ENCODE results near the gene CD6. TPM values are rescaled to one million over a fixed set of nuclear protein-coding genes. Genes with fewer than 3 reads are reported as not detected.
"Not testable (repeated sequence)": the region's sequence is repeated elsewhere in the genome, so short reads cannot be mapped to it uniquely, and the experiment has no call there.

CD6 gene
- total RNA-seq, 1 donor from 2014 or later = not detected

GRCh38 chr11:61061081-61061826 lies 89.8 kb downstream of the CD6 start:
- no peak for DNase-seq (ENCODE audit: low spot score)
- no peaks in the 10 kb centered on the region for H3K36me3 ChIP-seq

GRCh38 chr11:61062181-61062930 lies 90.9 kb downstream of the CD6 start:
- Histone ChIP-seq H2AFZ (replicated peaks) (no peak overlapping the region), H3K4me3 (no peak overlapping the region), H3K79me2 (ENCODE audit: low read depth) (no peaks in the 10 kb centered on the region), H3K4me2 (no peak overlapping the region), H3K36me3 (no peaks in the 10 kb centered on the region), H4K20me1 (ENCODE audit: low read depth) (no peaks in the 10 kb centered on the region), H3K9me3 (ENCODE audit: low read depth) (no peaks in the 10 kb centered on the region), H3K4me1 (no peaks in the 10 kb centered on the region), H3K9ac (no peak overlapping the region), H3K27ac (no peak overlapping the region), H3F3A (ENCODE audit: low read depth) (no peaks in the 10 kb centered on the region), H3K27me3 (no peaks in the 10 kb centered on the region)
- no peak overlapping the region for H3K4me3 Mint-ChIP-seq
- H3K4me1 Mint-ChIP-seq = peaks cover 4% of the 10 kb centered on the region
- H3K27me3 Mint-ChIP-seq (ENCODE audit: insufficient read depth, low read depth) = peaks cover 12% of the 10 kb centered on the region
- TF ChIP-seq EZH2phosphoT487 (IDR thresholded peaks at IDR 0.05) (no peak), EZH2 (IDR thresholded peaks at IDR 0.05) (no peak)
- no peaks in the 10 kb centered on the region for H3K36me3 Mint-ChIP-seq
- no peak for DNase-seq (ENCODE audit: low spot score)
- H3K27ac Mint-ChIP-seq = no peak overlapping the region
- H3K9me3 Mint-ChIP-seq = no peaks in the 10 kb centered on the region

More at GRCh38 chr11:61061081-61061826, 89.8 kb downstream of the CD6 start:
- Mint-ChIP-seq H3K27me3 (ENCODE audit: insufficient read depth, low read depth) (peaks cover 4% of the 10 kb centered on the region), H3K36me3 (no peaks in the 10 kb centered on the region), H3K4me1 (peaks cover 4% of the 10 kb centered on the region), H3K4me3 (no peak overlapping the region), H3K27ac (no peak overlapping the region), H3K9me3 (no peaks in the 10 kb centered on the region)
- no peak overlapping the region for H3K27ac ChIP-seq
- TF ChIP-seq EZH2 (IDR thresholded peaks at IDR 0.05) (no peak), CTCF (IDR thresholded peaks at IDR 0.05) (no peak), EZH2phosphoT487 (IDR thresholded peaks at IDR 0.05) (no peak)
- no peak overlapping the region for H3K9ac ChIP-seq
- H2AFZ ChIP-seq (replicated peaks) = no peak overlapping the region
- no peaks in the 10 kb centered on the region for H3K9me3 ChIP-seq (ENCODE audit: low read depth)
- no peaks in the 10 kb centered on the region for H3F3A ChIP-seq (ENCODE audit: low read depth)
- H3K4me1 ChIP-seq = peaks cover 9% of the 10 kb centered on the region
- no peak overlapping the region for H3K4me3 ChIP-seq
- H3K4me2 ChIP-seq = no peak overlapping the region
- H3K27me3 ChIP-seq = no peaks in the 10 kb centered on the region
- no peaks in the 10 kb centered on the region for H3K79me2 ChIP-seq (ENCODE audit: low read depth)
- H4K20me1 ChIP-seq (ENCODE audit: low read depth) = no peaks in the 10 kb centered on the region

- H3K27me3 Mint-ChIP-seq (ENCODE audit: insufficient read depth, low read depth) = peaks cover 17% of the 10 kb centered on the region
Observed at GRCh38 chr11:61065236-61065635, 93.8 kb downstream of the CD6 start.

GRCh38 chr11:61065955-61066638 lies 94.6 kb downstream of the CD6 start:
- Histone ChIP-seq H3K4me1 (peaks cover under 1% of the 10 kb centered on the region), H3K27me3 (no peaks in the 10 kb centered on the region), H3K4me2 (no peak overlapping the region), H4K20me1 (ENCODE audit: low read depth) (no peaks in the 10 kb centered on the region), H3K4me3 (no peak overlapping the region), H3K79me2 (ENCODE audit: low read depth) (no peaks in the 10 kb centered on the region), H3K9me3 (ENCODE audit: low read depth) (no peaks in the 10 kb centered on the region), H3K27ac (no peak overlapping the region), H3K9ac (no peak overlapping the region), H3F3A (ENCODE audit: low read depth) (no peaks in the 10 kb centered on the region), H2AFZ (replicated peaks) (no peak overlapping the region), H3K36me3 (no peaks in the 10 kb centered on the region)
- Mint-ChIP-seq H3K9me3 (no peaks in the 10 kb centered on the region), H3K4me3 (no peak overlapping the region), H3K36me3 (no peaks in the 10 kb centered on the region), H3K4me1 (peaks cover 13% of the 10 kb centered on the region), H3K27ac (no peak overlapping the region), H3K27me3 (ENCODE audit: insufficient read depth, low read depth) (peaks cover 17% of the 10 kb centered on the region)
- DNase-seq (ENCODE audit: low spot score) = no peak
- no peak for TF ChIP-seq EZH2phosphoT487 (IDR thresholded peaks at IDR 0.05)

More at GRCh38 chr11:61065236-61065635, 93.8 kb downstream of the CD6 start:
- H3K27ac Mint-ChIP-seq; H3K9me3 ChIP-seq (ENCODE audit: low read depth); H4K20me1 ChIP-seq (ENCODE audit: low read depth); H3K36me3 ChIP-seq; H3K4me3 ChIP-seq; H2AFZ ChIP-seq (replicated peaks); H3K4me1 Mint-ChIP-seq; H3K27me3 ChIP-seq; DNase-seq (ENCODE audit: low spot score); H3K36me3 Mint-ChIP-seq; H3K27ac ChIP-seq; H3K9ac ChIP-seq; H3F3A ChIP-seq (ENCODE audit: low read depth); H3K4me3 Mint-ChIP-seq; H3K79me2 ChIP-seq (ENCODE audit: low read depth); H3K4me1 ChIP-seq; H3K9me3 Mint-ChIP-seq; H3K4me2 ChIP-seq: not testable (repeated sequence)
